Measurements from ENCODE around the gene SNAP29. TPM values are rescaled to one million over a fixed set of nuclear protein-coding genes. Genes with fewer than 3 reads are reported as not detected.

SNAP29 gene
- total and polyA plus RNA-seq, 2 donors (not counting 3 experiments of a cell fraction or from before 2014, with no cell fraction given): 16.4 to 26.7 TPM

DNA sequence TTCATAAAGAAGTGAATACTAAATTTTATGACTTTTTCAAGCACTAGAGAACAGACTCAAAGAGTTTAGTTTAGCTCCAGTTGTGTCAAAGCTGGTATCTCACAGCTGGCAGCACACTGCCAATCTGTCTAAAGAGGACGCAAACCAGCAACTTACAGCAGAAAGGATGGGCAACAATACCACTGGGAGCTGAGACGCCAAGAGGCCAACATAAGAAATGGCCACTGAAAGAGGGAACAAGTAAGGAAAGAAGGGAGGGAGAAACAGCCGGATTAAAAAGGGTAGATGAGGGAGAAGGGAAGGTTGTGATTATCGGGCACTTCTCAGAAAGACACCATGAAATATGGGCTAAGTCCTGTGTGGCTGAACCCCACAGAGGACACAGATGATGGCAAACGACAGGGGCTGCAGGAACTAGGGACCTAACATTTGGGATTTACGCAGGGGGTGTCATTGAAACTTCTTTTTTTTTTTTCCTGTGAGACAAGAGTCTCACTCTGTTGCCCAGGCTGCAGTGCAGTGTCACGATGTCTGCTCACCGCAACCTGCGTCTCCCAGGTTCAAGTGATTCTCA is 43.2 kb upstream of the SNAP29 start:
- Histone ChIP-seq H3K27ac (ENCODE audit: insufficient read depth, low read depth, low read length) (no peak overlapping the region), H4K20me1 (replicated peaks; ENCODE audit: control insufficient read depth, extremely low read depth, insufficient read depth, low read length) (no peaks in the 10 kb centered on the region), H3K4me2 (ENCODE audit: insufficient read depth, low read length) (no peak overlapping the region), H3K9me3 (replicated peaks; ENCODE audit: control insufficient read depth, insufficient read depth, low read length) (no peaks in the 10 kb centered on the region), H3K9me1 (replicated peaks; ENCODE audit: control insufficient read depth, extremely low read depth, insufficient read depth, low read length) (no peaks in the 10 kb centered on the region), H3K36me3 (ENCODE audit: control insufficient read depth in 2 of 2, extremely low read depth in 1 of 2, insufficient read depth in 2 of 2, low read length in 2 of 2) (peaks cover 2 to 13% of the 10 kb centered on the region in 2 experiments), H3K9ac (replicated peaks; ENCODE audit: extremely low read depth, insufficient read depth, low read length) (no peak overlapping the region), H3K4me3 (replicated peaks in 1 of 3; ENCODE audit: insufficient read depth in 1 of 3, low read depth in 1 of 3, low read length in 3 of 3) (no peak overlapping the region), H3K79me2 (ENCODE audit: control insufficient read depth, insufficient read depth, low read length) (no peaks in the 10 kb centered on the region), H3K4me1 (ENCODE audit: control insufficient read depth, extremely low read depth, insufficient read depth, low read length) (no peaks in the 10 kb centered on the region), H3K27me3 (ENCODE audit: control insufficient read depth in 2 of 2, insufficient read depth in 2 of 2, low read length in 2 of 2) (no peaks in the 10 kb centered on the region), H2AFZ (ENCODE audit: low read depth, low read length) (no peak overlapping the region)
- DNase-seq (ENCODE audit: low read depth, low spot score) (no peak), FAIRE-seq (no peak)
- ChIA-PET POLR2A (no interaction called here), CTCF (interaction anchor here (1.4 kb wide), 1 partner anchor 12 kb away, joined by 3 read pairs; no protein-coding TSS in a partner anchor)
- dilution Hi-C loops (cut with MboI; ENCODE audit: extremely low pct_ligation_motif_present, low sequenced_read_pairs): no loop called here
- no TSS peak for BruUV-seq (replicated peaks)
- intact Hi-C loops (cut with micrococcal nuclease): no loop called here
- TF ChIP-seq JUN (IDR thresholded peaks at IDR 0.05; ENCODE audit: borderline replicate concordance, insufficient read depth, insufficient read length, low read depth): no peak
- TF ChIP-seq POLR2AphosphoS5 (IDR thresholded peaks at IDR 0.05; ENCODE audit: insufficient read depth, low read depth, low read length): no peak
- no peak for TF ChIP-seq MYC (IDR thresholded peaks at IDR 0.05; ENCODE audit: low read depth, low read length)
- TF ChIP-seq EZH2 (IDR thresholded peaks at IDR 0.05; ENCODE audit: borderline replicate concordance, low read depth, low read length, severe bottlenecking): no peak
- TF ChIP-seq POLR2A (IDR thresholded peaks at IDR 0.05; ENCODE audit: low read depth, low read length): no peak
- TF ChIP-seq FOS (IDR thresholded peaks at IDR 0.05; ENCODE audit: borderline replicate concordance, insufficient read depth, low read length): no peak
- TF ChIP-seq, protein P1, sequence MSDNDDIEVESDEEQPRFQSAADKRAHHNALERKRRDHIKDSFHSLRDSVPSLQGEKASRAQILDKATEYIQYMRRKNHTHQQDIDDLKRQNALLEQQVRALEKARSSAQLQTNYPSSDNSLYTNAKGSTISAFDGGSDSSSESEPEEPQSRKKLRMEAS (IDR thresholded peaks at IDR 0.05; ENCODE audit: insufficient read depth, insufficient read length): no peak
- TF ChIP-seq GATA2 (IDR thresholded peaks at IDR 0.05; ENCODE audit: insufficient read depth, insufficient read length, low read depth, low read length): no peak
- TF ChIP-seq, protein P2, sequence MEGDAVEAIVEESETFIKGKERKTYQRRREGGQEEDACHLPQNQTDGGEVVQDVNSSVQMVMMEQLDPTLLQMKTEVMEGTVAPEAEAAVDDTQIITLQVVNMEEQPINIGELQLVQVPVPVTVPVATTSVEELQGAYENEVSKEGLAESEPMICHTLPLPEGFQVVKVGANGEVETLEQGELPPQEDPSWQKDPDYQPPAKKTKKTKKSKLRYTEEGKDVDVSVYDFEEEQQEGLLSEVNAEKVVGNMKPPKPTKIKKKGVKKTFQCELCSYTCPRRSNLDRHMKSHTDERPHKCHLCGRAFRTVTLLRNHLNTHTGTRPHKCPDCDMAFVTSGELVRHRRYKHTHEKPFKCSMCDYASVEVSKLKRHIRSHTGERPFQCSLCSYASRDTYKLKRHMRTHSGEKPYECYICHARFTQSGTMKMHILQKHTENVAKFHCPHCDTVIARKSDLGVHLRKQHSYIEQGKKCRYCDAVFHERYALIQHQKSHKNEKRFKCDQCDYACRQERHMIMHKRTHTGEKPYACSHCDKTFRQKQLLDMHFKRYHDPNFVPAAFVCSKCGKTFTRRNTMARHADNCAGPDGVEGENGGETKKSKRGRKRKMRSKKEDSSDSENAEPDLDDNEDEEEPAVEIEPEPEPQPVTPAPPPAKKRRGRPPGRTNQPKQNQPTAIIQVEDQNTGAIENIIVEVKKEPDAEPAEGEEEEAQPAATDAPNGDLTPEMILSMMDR (IDR thresholded peaks at IDR 0.05; ENCODE audit: extremely low read depth in 1 of 2, insufficient read depth in 1 of 2, low read depth in 1 of 2, low read length in 2 of 2): no peak

All from endothelial cell of umbilical vein (primary cell).